ENCODE results near the gene PIP5K1C.

PIP5K1C gene

GRCh38 chr19:3657395-3657769 is 42.9 kb downstream of the PIP5K1C start:
- no peak for TF ChIP-seq REST (IDR thresholded peaks at IDR 0.05; ENCODE audit: insufficient read depth in 1 of 2, low read depth in 2 of 2, low read length in 2 of 2)
- no peak for TF ChIP-seq FOXP2 (optimal IDR thresholded peaks at IDR 0.05; ENCODE audit: borderline replicate concordance, extremely low read depth, extremely low read length, insufficient read depth)
- no peak for TF ChIP-seq SIN3A (IDR thresholded peaks at IDR 0.05; ENCODE audit: borderline replicate concordance, insufficient read depth, low read length)
- TF ChIP-seq TAF1 (IDR thresholded peaks at IDR 0.05; ENCODE audit: borderline replicate concordance, insufficient read depth, low read length): no peak
- TF ChIP-seq POLR2AphosphoS5 (IDR thresholded peaks at IDR 0.05; ENCODE audit: low read depth, low read length): no peak

GRCh38 chr19:3656747-3657394 is 43.4 kb downstream of the PIP5K1C start:
- TF ChIP-seq SIN3A (IDR thresholded peaks at IDR 0.05; ENCODE audit: borderline replicate concordance, insufficient read depth, low read length) (no peak), REST (IDR thresholded peaks at IDR 0.05; ENCODE audit: insufficient read depth in 1 of 2, low read depth in 2 of 2, low read length in 2 of 2) (no peak), TAF1 (IDR thresholded peaks at IDR 0.05; ENCODE audit: borderline replicate concordance, insufficient read depth, low read length) (no peak), POLR2AphosphoS5 (IDR thresholded peaks at IDR 0.05; ENCODE audit: low read depth, low read length) (no peak), FOXP2 (optimal IDR thresholded peaks at IDR 0.05; ENCODE audit: borderline replicate concordance, extremely low read depth, extremely low read length, insufficient read depth) (no peak)

GRCh38 chr19:3656073-3656746 is 44.1 kb downstream of the PIP5K1C start:
- TF ChIP-seq FOXP2 (optimal IDR thresholded peaks at IDR 0.05; ENCODE audit: borderline replicate concordance, extremely low read depth, extremely low read length, insufficient read depth) (no peak), SIN3A (IDR thresholded peaks at IDR 0.05; ENCODE audit: borderline replicate concordance, insufficient read depth, low read length) (no peak), POLR2AphosphoS5 (IDR thresholded peaks at IDR 0.05; ENCODE audit: low read depth, low read length) (no peak), REST (IDR thresholded peaks at IDR 0.05; ENCODE audit: insufficient read depth in 1 of 2, low read depth in 2 of 2, low read length in 2 of 2) (no peak)

- TF ChIP-seq REST (IDR thresholded peaks at IDR 0.05; ENCODE audit: insufficient read depth in 1 of 2, low read depth in 2 of 2, low read length in 2 of 2) (no peak), FOXP2 (optimal IDR thresholded peaks at IDR 0.05; ENCODE audit: borderline replicate concordance, extremely low read depth, extremely low read length, insufficient read depth) (no peak), TAF1 (IDR thresholded peaks at IDR 0.05; ENCODE audit: borderline replicate concordance, insufficient read depth, low read length) (no peak), POLR2AphosphoS5 (IDR thresholded peaks at IDR 0.05; ENCODE audit: low read depth, low read length) (no peak), SIN3A (IDR thresholded peaks at IDR 0.05; ENCODE audit: borderline replicate concordance, insufficient read depth, low read length) (no peak)
Observed at GRCh38 chr19:3655402-3656072, 44.7 kb downstream of the PIP5K1C start.

Data from PFSK-1 (cell line).